Measurements from ENCODE around the gene EFNA5. TPM values are rescaled to one million over a fixed set of nuclear protein-coding genes. Genes with fewer than 3 reads are reported as not detected.

Gene EFNA5
- polyA plus RNA-seq, 1 donor (not counting 4 experiments of a cell fraction or from before 2014, with no cell fraction given), result 4.8 TPM

- dilution Hi-C loops (cut with MboI; ENCODE audit: extremely low pct_ligation_motif_present, low sequenced_read_pairs), result no loop called here
- H3K4me3 ChIP-seq (ENCODE audit: control insufficient read depth in 2 of 3, extremely low read depth in 1 of 3, insufficient read depth in 2 of 3, low read depth in 1 of 3, low read length in 3 of 3), result no peak overlapping the region
- H3K27ac ChIP-seq (ENCODE audit: control insufficient read depth, insufficient read depth, low read length), result no peak overlapping the region
- H3K4me1 ChIP-seq (ENCODE audit: control insufficient read depth, extremely low read depth, insufficient read depth, low read length), result peaks cover 13% of the 10 kb centered on the region
- no peaks in the 10 kb centered on the region for H4K20me1 ChIP-seq (ENCODE audit: control insufficient read depth, extremely low read depth, insufficient read depth, low read length)
- H3K36me3 ChIP-seq (ENCODE audit: control insufficient read depth in 2 of 2, extremely low read depth in 1 of 2, insufficient read depth in 2 of 2, low read length in 2 of 2), result no peaks in the 10 kb centered on the region
- H2AFZ ChIP-seq (ENCODE audit: control insufficient read depth, low read length), result no peak overlapping the region
- H3K9ac ChIP-seq (ENCODE audit: control insufficient read depth, extremely low read depth, insufficient read depth, low read length), result no peak overlapping the region
- FAIRE-seq (no peak), DNase-seq (ENCODE audit: low read depth, low spot score) (no peak)
- no peak overlapping the region for H3K4me2 ChIP-seq (ENCODE audit: control insufficient read depth, extremely low read depth, insufficient read depth, low read depth, low read length)
- no peaks in the 10 kb centered on the region for H3K9me1 ChIP-seq (ENCODE audit: control insufficient read depth, extremely low read depth, insufficient read depth, low read length)
- TF ChIP-seq EZH2 (IDR thresholded peaks at IDR 0.05; ENCODE audit: low read length) (no peak), CTCF (optimal IDR thresholded peaks at IDR 0.05 in 1 of 3, IDR thresholded peaks at IDR 0.05 in 1 of 3, conservative IDR thresholded peaks at IDR 0.05 in 1 of 3; ENCODE audit: extremely low read depth in 1 of 3, insufficient read depth in 2 of 3, low read length in 3 of 3) (no peak)
- H3K79me2 ChIP-seq (ENCODE audit: control insufficient read depth, insufficient read depth, low read length), result peaks cover 6% of the 10 kb centered on the region
- H3K27me3 ChIP-seq (ENCODE audit: control insufficient read depth, extremely low read depth, insufficient read depth, low read length), result no peaks in the 10 kb centered on the region
- no peaks in the 10 kb centered on the region for H3K9me3 ChIP-seq (ENCODE audit: control insufficient read depth, low read depth, low read length)
These were observed 73.5 kb downstream of the EFNA5 start for GRCh38 chr5:107597247-107597646.

GRCh38 chr5:107594253-107595045 is 76.3 kb downstream of the EFNA5 start:
- Histone ChIP-seq H3K9me1 (ENCODE audit: control insufficient read depth, extremely low read depth, insufficient read depth, low read length) (no peaks in the 10 kb centered on the region), H3K9me3 (ENCODE audit: control insufficient read depth, low read depth, low read length) (no peaks in the 10 kb centered on the region), H3K27me3 (ENCODE audit: control insufficient read depth, extremely low read depth, insufficient read depth, low read length) (no peaks in the 10 kb centered on the region), H3K79me2 (ENCODE audit: control insufficient read depth, insufficient read depth, low read length) (peaks cover 6% of the 10 kb centered on the region), H3K36me3 (ENCODE audit: control insufficient read depth in 2 of 2, extremely low read depth in 1 of 2, insufficient read depth in 2 of 2, low read length in 2 of 2) (no peaks in the 10 kb centered on the region), H3K4me1 (ENCODE audit: control insufficient read depth, extremely low read depth, insufficient read depth, low read length) (peaks cover 13% of the 10 kb centered on the region), H3K4me2 (ENCODE audit: control insufficient read depth, extremely low read depth, insufficient read depth, low read depth, low read length) (peak overlapping the region; percentile 41), H3K27ac (ENCODE audit: control insufficient read depth, insufficient read depth, low read length) (no peak overlapping the region), H3K9ac (ENCODE audit: control insufficient read depth, extremely low read depth, insufficient read depth, low read length) (no peak overlapping the region), H4K20me1 (ENCODE audit: control insufficient read depth, extremely low read depth, insufficient read depth, low read length) (no peaks in the 10 kb centered on the region), H2AFZ (ENCODE audit: control insufficient read depth, low read length) (peak overlapping the region; percentile 42), H3K4me3 (ENCODE audit: control insufficient read depth in 2 of 3, extremely low read depth in 1 of 3, insufficient read depth in 2 of 3, low read depth in 1 of 3, low read length in 3 of 3) (no peak overlapping the region)
- dilution Hi-C loops (cut with MboI; ENCODE audit: extremely low pct_ligation_motif_present, low sequenced_read_pairs), result no loop called here
- FAIRE-seq (peak; percentile 81), DNase-seq (ENCODE audit: low read depth, low spot score) (no peak)
- TF ChIP-seq EZH2 (IDR thresholded peaks at IDR 0.05; ENCODE audit: low read length), result no peak
- TF ChIP-seq CTCF (optimal IDR thresholded peaks at IDR 0.05 in 1 of 3, IDR thresholded peaks at IDR 0.05 in 1 of 3, conservative IDR thresholded peaks at IDR 0.05 in 1 of 3; ENCODE audit: extremely low read depth in 1 of 3, insufficient read depth in 2 of 3, low read length in 3 of 3), result no peak

Measured in keratinocyte (primary cell).